ENCODE measurements around the gene CNTN2. TPM values are rescaled to one million over a fixed set of nuclear protein-coding genes. Genes with fewer than 3 reads are reported as not detected.

The CNTN2 gene
- total and polyA plus RNA-seq, 2 of the 8 experiments (the other 6 are each of a cell fraction or from before 2014, with no cell fraction given), result 1.2 to 3.9 TPM

GRCh38 chr1:205056956-205057568 is 14.1 kb downstream of the CNTN2 start:
- Histone ChIP-seq H3K79me2 (ENCODE audit: control insufficient read depth in 1 of 2, insufficient read depth in 2 of 2, low read length in 2 of 2) (no peaks in the 10 kb centered on the region), H4K91ac (replicated peaks; ENCODE audit: insufficient read length, low read length) (no peak overlapping the region), H3K9me3 (ENCODE audit: insufficient read depth in 2 of 2, low read depth in 1 of 2, low read length in 1 of 2) (no peaks in the 10 kb centered on the region), H2AFZ (ENCODE audit: low read length) (no peak overlapping the region), H3K4ac (replicated peaks; ENCODE audit: insufficient read length, low read depth, low read length) (no peak overlapping the region), H2BK120ac (replicated peaks; ENCODE audit: low read depth, low read length) (no peak overlapping the region), H3K27ac (ENCODE audit: low read depth, low read length) (no peak overlapping the region), H2BK12ac (ENCODE audit: low read depth, low read length) (no peak overlapping the region), H4K8ac (ENCODE audit: extremely low read depth, insufficient read depth, low read length) (no peak overlapping the region), H2BK5ac (ENCODE audit: low read depth, low read length) (no peak overlapping the region), H3K18ac (ENCODE audit: extremely low read depth, low read length) (no peak overlapping the region), H3K79me1 (ENCODE audit: low read depth, low read length) (no peaks in the 10 kb centered on the region), H2AK5ac (ENCODE audit: low read depth, low read length) (no peak overlapping the region), H3K4me3 (ENCODE audit: extremely low read depth in 1 of 4, insufficient read depth in 2 of 4, low read depth in 3 of 4, low read length in 4 of 4) (no peak overlapping the region), H3K56ac (replicated peaks; ENCODE audit: insufficient read length, low read depth, low read length) (no peak overlapping the region), H3K36me3 (ENCODE audit: control insufficient read depth in 2 of 4, insufficient read depth in 4 of 4, low read length in 3 of 4) (no peaks in the 10 kb centered on the region), H2BK15ac (ENCODE audit: low read length) (no peak overlapping the region), H4K5ac (ENCODE audit: insufficient read length, low read depth, low read length) (no peak overlapping the region), H3K27me3 (replicated peaks in 1 of 4; ENCODE audit: control insufficient read depth in 3 of 4, extremely low read depth in 1 of 4, insufficient read depth in 3 of 4, low read length in 3 of 4) (no peaks in the 10 kb centered on the region), H2BK20ac (ENCODE audit: low read length) (no peak overlapping the region), H3K23ac (ENCODE audit: insufficient read length) (no peak overlapping the region), H3K23me2 (ENCODE audit: low read depth, low read length) (no peaks in the 10 kb centered on the region), H3K14ac (ENCODE audit: insufficient read length) (no peak overlapping the region), H4K20me1 (replicated peaks in 1 of 2; ENCODE audit: control insufficient read depth in 1 of 2, insufficient read depth in 2 of 2, low read length in 2 of 2) (no peaks in the 10 kb centered on the region), H3K4me2 (ENCODE audit: insufficient read depth in 1 of 2, low read depth in 2 of 2, low read length in 2 of 2) (no peak overlapping the region), H3K9ac (replicated peaks in 1 of 4; ENCODE audit: extremely low read depth in 1 of 4, low read depth in 3 of 4, low read length in 3 of 4) (no peak overlapping the region), H3K4me1 (replicated peaks in 1 of 4; ENCODE audit: control insufficient read depth in 3 of 4, insufficient read depth in 4 of 4, low read length in 3 of 4) (peaks cover 0 to 4% (median 2%) of the 10 kb centered on the region in 4 experiments; a peak in 4 of 7 replicates)
- FAIRE-seq, result no peak
- DNase-seq (ENCODE audit: low read depth in 1 of 2, low spot score in 2 of 2), result no peak
- ChIA-PET CTCF (ENCODE audit: partially characterized antibody) (interaction anchor here (0.5 to 38.9 kb wide), 7 partner anchors 9 to 278 kb away, joined by 3 to 1336 read pairs (median 8); no protein-coding TSS in a partner anchor), POLR2A (ENCODE audit: partially characterized antibody) (no interaction called here)
- no peak for TF ChIP-seq YY1 (IDR thresholded peaks at IDR 0.05; ENCODE audit: low read depth, low read length)
- 87% methylated on average over 6 of the region's 6 CpGs; no CpG with 5 or more reads in 1 of the 2 experiments for WGBS, 2 experiments (ENCODE audit: extremely low coverage in 1 of 2, insufficient coverage in 1 of 2, insufficient read length in 1 of 2, insufficient replicate concordance in 2 of 2, low coverage in 1 of 2, low lambda C conversion rate in 2 of 2, missing lambda C conversion rate in 1 of 2)

All from H1 (cell line).